Activated CD4-positive, alpha-beta T cell treated with anti-CD3 and anti-CD28 coated beads, Interleukin-2, Interleukin-6, amounts not matched to agents 100 ng/mL and 50 ng/mL, durations not matched to agents 16 hours and 8 hours (primary cell): ENCODE results near the gene HBP1.
"Not testable (repeated sequence)": the region's sequence is repeated elsewhere in the genome, so short reads cannot be mapped to it uniquely, and the experiment has no call there.

Experiments used
- DNase-seq: peaks from one replicate; pipeline ENCODE4 v3.0.0-alpha.2; 2020

Gene HBP1

DNA sequence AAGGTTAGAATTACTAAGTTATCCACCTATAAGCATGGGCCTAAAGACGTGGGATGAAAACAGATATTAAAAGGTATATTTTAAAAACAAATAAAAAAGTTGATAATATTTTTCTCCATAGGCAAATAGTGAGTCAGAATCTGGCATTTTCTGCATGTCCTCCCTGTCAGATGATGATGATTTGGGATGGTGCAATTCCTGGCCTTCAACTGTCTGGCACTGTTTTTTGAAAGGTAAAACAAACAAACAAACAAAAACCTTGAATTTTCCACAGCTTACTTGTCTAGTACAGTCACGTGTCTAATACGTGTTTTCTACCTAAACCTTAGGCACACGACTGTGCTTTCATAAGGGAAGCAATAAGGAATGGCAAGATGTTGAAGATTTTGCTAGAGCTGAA, 17.4 kb downstream of the HBP1 start:
- DNase-seq = no peak

DNA sequence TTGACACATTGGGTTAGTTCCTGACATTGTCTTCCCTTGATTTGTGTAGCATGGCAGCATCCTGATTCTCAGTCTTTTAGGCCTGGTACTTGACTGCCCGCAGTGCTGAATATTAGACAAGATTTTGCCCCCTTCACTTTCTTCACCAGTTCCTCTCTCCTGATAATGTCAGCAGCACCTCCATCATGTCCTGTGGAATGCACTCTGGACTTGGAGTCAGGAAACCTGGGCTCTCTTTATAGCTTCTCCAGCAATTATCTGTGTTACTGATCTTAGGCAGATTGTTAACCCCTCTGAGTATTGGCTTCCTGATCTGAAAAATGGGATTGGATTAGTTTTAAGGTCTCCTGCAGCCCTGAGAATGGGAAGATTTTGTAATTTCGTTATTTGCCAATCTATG, 19.0 kb downstream of the HBP1 start:
- no peak for DNase-seq

DNA sequence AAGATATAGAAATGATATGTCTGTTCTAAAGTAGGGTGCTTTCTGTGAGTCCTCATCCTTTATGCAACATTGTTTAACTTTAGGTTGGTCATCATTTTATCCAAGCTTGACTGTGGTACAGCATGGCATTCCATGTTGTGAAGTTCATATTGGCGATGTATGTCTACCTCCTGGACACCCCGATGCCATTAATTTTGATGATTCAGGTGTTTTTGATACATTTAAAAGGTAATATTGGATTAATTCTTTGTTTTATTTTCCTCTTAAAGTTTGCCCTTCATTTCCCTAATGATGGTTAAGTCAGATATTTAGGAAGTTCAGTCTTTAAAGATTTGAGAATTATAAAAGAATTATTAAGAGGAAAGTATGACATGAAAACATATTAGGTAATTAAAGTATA, 21.3 kb downstream of the HBP1 start:
- no peak for DNase-seq

DNA sequence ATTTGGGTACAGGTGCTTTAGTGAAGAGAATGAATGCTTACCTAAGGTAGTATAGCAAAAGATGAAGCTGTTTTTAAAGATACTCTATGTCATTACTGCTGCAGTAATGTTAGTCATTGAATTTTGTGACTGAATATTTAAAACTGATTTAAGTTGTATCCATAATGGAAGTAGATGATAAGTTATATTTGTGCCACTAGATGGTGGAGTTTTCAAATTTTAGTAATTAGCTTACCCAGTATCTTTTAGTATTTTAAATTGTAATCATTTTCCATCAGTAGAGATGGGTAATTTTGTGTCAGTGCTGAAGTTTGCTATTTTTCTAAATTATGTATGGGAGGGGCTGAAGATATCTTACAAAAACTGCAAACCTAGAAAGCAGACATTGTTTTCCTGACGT, 25.2 kb downstream of the HBP1 start:
- no peak for DNase-seq

DNA sequence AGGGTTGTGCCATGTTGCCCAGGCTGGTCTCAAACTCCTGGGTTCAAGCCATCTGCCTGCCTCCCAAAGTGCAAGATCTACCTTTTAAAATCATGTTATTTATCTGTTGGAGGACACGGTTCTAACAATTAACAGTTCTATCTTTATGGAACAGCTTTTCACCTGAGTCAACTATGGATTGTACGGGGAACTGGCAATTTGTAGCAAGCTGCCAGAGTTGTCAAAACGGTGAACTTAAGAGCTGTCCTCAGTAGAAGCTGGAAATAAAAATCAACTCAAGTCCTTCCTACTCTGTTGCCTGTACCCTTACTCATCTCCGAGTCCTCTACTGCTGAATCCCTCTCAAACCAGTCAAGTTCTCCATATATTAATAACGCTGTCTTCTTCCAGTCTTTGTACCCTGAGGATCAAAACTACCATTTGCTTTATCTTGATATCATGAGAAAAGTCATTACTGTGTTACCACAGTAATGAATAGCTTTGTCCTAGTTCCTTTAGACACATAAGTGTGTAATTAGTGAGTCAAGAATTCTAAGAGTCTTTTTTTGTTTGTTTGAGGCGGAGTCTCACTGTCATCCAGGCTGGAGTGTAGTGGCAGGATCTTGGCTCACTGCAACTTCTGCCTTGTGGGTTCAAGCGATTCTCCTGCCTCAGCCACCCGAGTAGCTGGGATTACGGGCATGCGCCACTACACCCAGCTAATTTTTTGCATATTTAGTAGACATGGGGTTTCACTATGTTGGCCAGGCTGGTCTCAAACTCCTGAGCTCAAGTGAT, 28.2 kb downstream of the HBP1 start:
- DNase-seq = no peak

DNA sequence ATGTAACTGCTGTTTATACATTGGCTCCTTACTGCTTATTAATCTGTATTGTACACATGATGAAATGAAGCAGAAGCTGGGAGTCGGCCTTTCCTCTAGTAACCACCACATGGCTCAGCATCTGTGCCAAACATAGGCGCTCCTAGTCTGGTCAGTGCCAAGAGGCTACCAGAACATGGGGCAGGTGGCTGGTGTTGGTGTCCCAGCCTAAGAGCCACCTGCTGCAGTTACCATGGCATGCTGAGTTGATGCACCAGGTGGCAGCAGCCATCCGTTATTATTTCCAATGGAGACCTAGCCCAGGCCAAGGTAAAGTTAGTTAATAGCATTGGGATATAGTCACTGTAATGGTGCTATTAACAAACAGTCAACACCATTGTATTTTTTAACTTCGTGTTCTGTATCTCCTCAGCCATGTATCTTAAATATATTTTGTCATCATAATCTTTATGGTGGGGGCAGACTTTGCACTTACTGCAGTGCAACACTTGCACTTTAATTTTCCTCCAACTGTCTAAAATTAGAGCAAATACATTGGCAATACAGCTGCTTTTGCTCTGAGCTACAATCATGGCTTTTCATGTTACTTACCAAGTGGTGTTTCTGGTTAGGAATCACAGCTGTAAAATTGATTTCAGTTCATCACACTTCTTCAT, 33.1 kb downstream of the HBP1 start:
- peak; percentile 31 for DNase-seq

DNA sequence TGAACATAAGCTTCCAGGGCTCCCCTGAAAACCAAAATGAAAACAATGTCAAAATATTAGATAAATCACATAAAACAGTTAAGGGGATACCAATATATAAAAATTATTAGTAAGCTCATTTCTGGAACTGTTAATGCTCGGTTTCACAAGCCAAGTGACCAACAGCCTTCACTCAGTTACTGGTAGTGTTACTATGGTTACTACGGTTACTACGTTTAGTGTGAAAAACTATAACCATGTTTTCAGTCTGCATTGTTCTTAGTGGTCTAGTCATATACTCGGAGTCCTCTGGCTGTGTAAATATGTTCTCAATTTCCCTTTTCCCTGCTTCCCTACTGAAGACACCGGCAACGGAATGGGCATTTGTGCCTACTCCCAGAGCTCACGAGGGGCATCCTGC, 34.8 kb downstream of the HBP1 start:
- no peak for DNase-seq

DNA sequence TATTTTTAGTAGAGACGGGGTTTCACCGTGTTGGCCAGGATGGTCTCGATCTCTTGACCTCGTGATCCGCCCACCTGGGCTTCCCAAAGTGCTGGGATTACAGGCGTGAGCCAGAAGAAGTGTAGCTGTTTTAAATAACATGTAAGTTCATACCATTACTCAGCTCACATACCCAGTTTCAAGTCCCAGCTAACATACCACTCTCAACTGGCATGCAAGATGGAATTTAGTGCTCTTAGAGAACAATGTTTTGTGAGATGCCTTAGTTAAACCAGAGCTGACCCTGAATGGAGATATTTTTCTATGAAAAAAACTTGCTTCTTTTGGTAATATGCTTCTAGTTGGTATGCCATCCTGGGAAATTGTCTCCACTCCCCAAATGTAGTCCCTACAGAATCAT, 37.3 kb downstream of the HBP1 start:
- no peak for DNase-seq

DNA sequence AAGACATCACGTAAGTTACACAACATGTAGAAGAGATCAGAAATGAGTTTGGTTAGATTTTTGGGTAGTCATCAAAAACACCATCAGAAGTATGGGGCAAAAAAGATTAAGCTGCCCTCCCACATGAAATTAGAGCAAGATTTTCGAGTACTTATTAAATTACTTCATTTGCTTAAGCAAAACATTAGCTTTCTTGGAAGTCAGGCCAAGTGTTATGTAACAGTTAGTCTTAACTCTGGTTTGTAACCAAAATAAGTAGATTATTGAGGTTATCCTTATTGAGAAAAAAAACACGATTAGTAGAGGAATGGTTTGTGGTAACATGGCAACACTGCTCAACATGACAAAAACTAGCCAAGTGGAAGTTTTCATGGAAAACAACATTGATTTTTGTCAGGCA, 37.9 kb downstream of the HBP1 start:
- DNase-seq = no peak

DNA sequence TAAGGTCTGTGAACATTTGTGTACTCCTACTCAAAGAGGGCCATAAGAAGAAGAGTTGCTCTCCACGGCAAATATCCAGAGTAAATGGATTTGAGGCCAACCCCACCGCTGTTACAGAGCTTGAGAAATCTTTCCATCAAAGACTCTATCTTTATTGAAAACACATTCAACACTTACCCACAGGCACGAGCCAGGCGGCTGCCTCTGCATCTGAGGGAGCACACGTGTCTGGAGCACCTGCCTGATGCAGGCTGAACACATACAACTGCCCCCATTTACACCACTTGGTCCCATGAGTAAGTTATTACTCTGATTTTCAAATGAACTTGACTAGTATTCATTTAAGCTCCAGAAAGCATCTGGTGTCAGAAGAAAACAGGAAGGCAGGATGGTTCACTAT, 38.7 kb downstream of the HBP1 start:
- no peak for DNase-seq

DNA sequence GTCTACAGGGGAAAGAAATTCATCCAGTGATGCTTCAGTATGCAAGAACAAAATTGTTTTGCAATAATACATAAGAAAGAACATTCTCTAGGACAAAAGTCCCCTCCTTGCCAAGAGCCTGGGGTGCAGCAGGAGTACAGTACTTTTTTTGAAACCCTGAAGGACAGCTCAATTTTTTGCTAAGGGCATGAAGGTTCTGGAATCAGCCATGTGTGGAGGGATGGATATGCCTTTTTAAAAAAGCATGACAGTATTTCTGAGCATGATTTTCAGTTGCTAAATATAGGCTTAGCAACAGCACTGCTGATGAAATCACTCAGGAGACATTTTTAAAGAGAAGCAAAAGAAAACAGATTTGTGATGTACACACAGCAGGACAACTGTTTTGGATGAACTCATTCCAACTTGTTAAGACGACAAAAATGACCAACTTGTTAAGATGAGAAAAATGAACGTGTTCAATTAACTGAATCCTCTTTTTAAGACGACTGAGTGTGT, 39.3 kb downstream of the HBP1 start:
- DNase-seq = no peak

DNA sequence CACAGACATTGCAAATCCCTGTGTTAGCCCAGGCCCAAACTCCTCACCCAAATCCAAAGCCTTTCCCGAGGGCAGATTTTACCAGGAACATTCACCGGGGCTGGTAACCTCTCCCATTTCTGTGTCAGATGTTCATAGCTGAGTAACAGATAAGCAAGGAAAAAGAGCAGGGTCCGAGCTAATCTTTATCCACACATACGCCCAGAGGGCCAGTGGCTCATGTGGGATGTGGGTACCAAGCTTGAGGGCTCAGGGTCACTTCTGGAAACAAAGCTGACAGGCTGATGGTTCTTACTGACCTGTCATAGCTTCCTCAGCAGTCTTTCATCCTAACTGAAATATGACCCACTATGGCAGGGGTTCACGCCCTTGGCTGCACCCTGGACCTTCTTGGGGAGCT, 39.8 kb downstream of the HBP1 start:
- no peak for DNase-seq

DNA sequence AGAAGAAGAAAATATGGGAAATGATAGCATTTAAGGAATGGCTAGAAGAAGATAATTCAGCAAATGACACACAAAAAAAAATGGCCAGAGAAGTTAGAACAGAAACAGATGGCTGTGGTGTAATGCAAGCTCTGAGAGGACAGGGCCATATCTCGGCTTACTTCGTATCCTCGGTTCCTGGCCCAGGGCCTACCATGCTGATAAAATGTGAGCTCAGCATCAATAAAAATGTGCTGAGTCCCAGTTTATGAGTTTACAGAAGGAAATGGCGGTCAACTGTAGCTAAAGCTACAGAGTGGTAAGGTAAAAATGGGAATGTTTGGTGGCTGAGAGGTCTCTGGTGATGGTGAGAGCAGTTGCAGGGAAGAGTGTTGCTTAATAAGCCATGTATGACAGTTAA, 40.8 kb downstream of the HBP1 start:
- DNase-seq = no peak

DNA sequence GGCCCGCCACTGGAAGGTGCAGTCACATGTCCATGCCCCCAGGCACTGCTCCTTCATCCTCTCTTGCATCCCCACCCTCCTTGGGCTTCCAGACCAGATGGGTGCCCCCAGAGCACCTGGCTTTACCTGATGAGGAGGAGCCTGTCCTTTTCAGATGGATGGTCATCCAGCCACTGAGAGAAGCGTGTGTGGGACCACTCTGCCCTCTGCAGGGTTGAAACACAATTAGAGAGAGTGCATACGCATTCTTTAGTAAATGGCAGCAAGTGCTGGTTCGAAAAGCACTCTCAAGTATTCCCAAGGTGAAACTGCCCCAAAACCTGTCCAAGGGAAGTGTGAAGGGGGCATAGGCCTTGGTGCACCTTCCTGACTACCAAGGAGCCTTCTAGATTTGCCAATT, 41.6 kb downstream of the HBP1 start:
- DNase-seq = no peak

DNA sequence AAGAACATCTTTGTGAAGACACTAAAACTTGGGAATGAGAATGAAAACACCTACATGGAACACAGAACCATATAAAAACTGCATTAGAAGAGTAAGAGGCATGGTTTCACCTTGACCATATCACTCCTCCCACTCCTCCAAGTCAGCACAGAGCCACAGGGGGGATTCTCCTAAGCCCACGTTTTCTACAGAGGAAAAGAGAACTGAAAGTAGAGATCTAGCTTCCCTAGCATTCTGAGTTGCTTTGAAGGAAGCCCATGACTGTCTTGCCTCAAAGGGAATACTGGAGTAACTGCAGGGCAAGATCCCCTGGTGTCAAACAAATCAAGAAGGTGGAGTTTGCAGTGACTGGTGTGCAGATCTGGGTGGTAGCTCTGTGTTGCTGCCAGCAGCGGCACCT, 43.9 kb downstream of the HBP1 start:
- DNase-seq = no peak

DNA sequence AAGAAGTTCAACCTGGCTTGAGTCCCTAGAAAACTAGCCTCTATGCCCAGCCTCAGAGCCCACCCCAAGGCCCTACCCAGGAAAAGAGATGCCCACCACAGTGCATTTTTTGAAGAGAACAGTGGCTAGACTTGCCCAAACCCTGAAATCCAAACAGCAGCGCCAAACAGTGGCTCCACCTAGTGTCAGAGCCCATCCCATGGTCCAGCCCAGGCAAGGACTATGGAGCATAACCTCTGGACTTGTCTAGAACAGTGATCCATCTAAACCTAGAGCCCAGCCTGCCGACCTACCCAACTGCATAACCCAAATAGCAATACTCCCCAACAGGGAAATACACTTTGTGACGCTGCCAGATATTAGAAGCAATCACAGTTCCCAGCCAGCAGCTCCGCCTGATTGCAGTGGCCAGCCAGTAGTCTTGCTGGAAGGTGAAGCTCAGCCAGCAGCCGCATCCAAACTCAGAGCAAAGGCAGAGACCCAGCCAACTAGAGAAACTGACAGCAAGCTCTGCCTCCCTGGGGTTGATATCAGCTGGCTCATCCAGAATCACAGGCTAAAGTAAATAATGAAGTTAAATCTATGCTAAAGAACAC, 44.5 kb downstream of the HBP1 start:
- DNase-seq = no peak

DNA sequence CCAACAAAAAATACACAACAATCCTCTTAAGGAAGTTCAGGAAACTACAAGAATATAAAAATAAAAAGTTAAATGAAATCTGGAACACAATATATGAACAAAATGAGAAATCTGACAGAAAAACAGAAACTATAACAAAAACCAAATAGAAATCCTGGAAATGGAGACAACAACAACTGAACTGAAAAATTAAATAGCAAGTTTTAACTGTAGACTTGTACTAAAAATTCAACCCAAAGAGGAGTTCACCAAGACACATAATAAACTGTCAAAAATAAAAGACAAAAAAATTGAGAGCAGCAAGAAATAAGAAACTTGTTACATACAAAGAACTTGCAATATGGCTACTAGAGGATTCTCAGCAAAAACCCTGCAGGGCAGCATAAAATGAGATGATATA, 45.1 kb downstream of the HBP1 start:
- no peak for DNase-seq

DNA sequence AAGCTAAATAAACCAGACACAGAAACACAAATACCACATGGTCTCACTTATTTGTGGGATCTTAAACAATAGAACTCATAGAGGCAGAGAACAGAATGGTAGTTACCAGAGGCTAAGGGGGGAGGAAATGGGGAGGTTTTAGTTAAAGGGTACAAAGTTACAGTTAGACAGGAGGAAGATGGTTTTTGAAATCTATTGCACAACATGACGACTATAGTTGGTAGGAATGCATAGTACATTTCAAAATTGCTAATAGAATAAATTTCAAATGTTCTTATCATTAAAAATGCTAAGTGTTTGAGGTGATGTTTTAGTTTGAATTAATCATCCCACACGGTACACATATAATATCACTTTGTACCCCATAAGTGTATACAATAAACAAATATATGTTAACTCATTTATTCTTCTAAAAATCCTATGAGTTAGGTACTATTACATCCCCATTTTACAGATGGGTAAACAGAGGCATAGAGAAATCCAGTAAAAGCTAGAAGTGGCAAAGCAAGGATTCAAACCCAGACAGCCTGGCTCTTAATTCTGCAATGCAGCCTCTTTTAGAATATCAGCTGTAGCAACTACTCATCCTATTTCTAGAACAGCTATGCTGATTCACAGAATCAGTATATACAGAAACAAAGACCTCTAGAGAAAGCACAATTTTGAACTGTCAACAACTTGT, 50.9 kb downstream of the HBP1 start:
- no peak for DNase-seq

DNA sequence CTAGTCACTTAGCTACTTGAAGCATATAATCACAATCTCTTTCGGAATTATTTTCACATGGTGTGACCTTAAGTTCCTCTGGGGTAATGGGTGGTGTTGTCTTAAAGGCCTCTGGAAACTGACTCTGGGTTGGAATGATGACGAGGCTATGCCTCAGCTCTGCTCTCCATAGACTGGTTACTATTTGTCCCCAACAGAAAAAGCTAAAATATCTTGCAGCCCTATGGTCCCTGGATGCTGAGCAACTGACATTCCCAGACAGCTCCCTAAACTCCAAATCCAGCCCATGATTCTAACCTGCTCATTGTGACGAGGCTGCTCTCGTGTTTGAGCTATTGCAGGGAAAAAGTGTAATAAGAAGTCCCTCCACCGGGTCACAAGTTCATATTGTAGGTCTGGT, 51.6 kb downstream of the HBP1 start:
- DNase-seq = no peak

DNA sequence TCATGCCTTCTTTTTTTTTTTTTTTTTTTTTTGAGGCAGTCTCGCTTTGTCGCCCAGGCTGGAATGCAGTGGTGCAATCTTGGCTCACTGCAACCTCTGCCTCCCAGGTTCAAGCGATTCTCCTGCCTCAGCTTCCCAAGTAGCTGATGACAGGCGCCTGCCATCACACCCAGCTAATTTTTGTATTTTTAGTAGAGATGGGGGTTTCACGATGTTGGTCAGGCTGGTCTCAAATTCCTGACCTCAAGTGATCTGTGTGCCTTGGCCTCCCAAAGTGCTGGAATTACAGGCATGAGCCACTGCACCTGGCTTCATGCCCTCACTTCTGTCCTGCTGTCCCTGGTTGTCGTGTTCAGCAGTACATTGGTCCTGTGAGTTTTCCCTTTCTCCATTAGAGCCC, 52.0 kb downstream of the HBP1 start:
- DNase-seq = not testable (repeated sequence)

DNA sequence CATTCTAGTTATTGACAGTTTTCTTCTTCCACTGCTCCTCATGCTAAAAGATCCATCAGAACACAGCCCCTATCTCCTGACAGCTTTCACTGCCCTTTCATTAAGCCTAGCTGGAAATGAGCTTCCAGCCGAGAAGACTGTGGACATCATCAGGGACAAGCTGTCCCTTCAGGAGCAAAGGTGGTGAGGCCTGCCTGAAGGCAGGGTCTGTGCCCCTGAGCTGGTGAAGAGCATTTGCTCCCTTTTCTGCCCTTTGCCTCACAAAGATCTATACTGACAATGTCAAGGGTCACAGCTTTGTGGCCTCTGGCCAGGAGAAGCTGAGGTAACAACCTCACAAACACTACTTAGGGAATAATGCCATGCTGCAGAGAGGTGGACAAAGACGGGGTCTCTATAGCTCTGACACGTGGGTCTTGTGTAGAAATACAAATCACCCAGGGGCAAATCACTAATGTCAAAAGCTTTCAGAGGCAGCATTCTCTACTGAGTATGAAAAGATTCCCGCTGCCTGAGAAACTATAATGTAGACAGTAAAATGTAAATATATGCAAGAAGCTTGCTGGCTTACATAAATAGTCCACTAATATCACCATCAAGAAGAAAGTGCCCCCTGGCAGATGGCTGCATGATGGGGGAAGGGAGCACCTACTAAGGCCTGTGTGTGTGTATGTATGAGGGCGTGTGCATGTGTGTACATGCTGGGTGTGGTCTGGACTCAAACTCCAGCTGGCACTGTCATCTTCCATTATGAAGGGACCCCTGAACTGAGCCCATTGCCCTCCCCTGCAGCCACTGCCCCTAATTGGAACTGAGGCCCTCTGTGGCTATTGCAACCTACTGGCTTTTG, 55.8 kb downstream of the HBP1 start:
- DNase-seq = no peak

DNA sequence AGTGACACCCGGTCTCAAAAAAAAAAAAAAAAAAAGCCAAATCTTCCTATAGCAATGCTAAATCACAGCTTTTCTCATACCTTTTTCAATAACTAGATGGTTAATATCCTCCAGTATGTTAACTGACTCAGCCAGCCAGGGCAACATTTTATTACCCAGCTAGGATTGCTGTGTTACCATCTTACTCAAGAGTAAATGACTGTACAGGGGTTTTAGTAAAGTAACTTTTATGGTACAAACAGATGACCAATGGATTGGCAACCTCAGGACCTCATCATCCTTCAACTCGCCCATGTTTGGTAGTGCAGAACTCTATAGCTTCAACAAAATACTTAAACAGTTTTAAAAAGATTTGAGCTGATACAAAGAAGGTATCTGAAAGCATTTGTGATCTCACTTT, 59.5 kb downstream of the HBP1 start:
- DNase-seq = no peak

DNA sequence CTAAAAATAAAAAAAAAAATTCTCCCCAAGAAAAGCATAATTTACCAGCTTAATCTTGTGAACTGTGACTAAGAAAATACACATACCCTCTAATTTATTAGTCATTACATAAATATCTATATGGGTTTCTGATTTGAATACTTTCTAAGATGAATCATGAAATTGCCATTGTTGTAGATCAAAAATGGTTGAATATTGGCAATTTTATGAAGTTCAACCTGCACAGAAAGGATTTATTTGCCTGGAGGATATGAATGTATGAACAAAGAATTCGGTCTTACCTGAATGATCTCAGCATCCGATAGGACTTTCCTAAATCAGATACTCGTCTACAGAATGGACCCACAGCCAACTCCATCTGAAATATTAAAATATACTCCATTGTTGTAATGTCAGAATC, 61.5 kb downstream of the HBP1 start:
- no peak for DNase-seq
